ENCODE data around the gene ATXN2.

The ATXN2 gene

GRCh38 chr12:111440631-111441030 is 158.5 kb downstream of the ATXN2 start:
- no peak overlapping the region for H3K27ac ChIP-seq
- TF ChIP-seq, protein P1, sequence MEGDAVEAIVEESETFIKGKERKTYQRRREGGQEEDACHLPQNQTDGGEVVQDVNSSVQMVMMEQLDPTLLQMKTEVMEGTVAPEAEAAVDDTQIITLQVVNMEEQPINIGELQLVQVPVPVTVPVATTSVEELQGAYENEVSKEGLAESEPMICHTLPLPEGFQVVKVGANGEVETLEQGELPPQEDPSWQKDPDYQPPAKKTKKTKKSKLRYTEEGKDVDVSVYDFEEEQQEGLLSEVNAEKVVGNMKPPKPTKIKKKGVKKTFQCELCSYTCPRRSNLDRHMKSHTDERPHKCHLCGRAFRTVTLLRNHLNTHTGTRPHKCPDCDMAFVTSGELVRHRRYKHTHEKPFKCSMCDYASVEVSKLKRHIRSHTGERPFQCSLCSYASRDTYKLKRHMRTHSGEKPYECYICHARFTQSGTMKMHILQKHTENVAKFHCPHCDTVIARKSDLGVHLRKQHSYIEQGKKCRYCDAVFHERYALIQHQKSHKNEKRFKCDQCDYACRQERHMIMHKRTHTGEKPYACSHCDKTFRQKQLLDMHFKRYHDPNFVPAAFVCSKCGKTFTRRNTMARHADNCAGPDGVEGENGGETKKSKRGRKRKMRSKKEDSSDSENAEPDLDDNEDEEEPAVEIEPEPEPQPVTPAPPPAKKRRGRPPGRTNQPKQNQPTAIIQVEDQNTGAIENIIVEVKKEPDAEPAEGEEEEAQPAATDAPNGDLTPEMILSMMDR (IDR thresholded peaks at IDR 0.05) = no peak
- no peak for TF ChIP-seq ZFX (IDR thresholded peaks at IDR 0.05; ENCODE audit: borderline replicate concordance)

DNA sequence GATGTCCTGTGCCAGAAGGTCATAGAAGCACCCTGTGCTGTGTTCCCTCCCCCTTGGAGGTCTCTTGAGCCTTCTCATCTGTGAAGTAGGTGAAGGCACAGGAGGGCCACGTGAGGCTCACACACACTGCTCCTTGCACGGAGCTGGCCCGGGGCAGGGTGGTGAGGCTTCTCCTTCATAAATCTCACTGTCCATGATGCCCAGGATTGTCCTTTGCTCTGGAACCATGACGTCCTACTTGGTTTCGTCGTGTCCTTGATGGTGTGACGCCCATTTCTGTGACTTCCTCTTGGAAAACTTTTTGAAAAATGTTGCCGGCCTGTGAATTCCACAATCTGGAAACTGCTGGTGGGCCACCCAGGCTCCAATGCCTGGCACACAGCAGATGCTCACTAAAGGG is 159.0 kb downstream of the ATXN2 start:
- TF ChIP-seq, protein P1 (IDR thresholded peaks at IDR 0.05) = no peak
- no peak for TF ChIP-seq ZFX (IDR thresholded peaks at IDR 0.05; ENCODE audit: borderline replicate concordance)

DNA sequence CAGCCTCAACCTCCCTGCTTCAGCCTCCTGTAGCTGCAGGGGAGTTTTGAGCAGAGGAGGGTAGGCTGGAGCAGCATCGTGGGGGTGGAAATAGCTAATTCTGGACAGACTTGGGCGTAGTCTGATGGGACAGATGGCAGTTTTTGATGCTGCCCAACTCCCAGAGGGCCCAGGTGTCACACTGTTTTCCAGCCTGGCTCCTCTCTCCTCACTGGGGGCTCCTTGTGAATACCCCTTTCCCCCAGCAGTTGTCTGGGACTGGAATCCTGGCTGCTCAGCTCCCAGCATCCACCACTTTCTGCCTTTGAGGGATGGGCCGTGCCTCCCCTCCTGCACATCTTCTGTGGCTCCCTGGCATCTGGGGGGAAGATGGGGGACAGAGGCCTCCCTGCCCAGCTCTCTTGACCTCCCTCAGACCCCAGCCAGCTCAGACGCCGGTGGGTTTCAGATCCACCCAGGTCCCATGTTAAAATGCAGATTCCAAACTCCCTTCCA is 159.4 kb downstream of the ATXN2 start:
- TF ChIP-seq, protein P1 (IDR thresholded peaks at IDR 0.05) = no peak
- TF ChIP-seq ZFX (IDR thresholded peaks at IDR 0.05; ENCODE audit: borderline replicate concordance) = no peak
- H3K27ac ChIP-seq = no peak overlapping the region

More for the DNA sequence above, 159.0 kb downstream of the ATXN2 start:
- H3K27ac ChIP-seq = no peak overlapping the region

GRCh38 chr12:111438481-111438880 is 160.6 kb downstream of the ATXN2 start:
- TF ChIP-seq, protein P1 (IDR thresholded peaks at IDR 0.05) = no peak
- TF ChIP-seq ZFX (IDR thresholded peaks at IDR 0.05; ENCODE audit: borderline replicate concordance) = no peak
- H3K27ac ChIP-seq = no peak overlapping the region

GRCh38 chr12:111437816-111438454 is 161.2 kb downstream of the ATXN2 start:
- TF ChIP-seq, protein P1 (IDR thresholded peaks at IDR 0.05) = no peak
- TF ChIP-seq ZFX (IDR thresholded peaks at IDR 0.05; ENCODE audit: borderline replicate concordance) = no peak
- H3K27ac ChIP-seq = no peak overlapping the region

DNA sequence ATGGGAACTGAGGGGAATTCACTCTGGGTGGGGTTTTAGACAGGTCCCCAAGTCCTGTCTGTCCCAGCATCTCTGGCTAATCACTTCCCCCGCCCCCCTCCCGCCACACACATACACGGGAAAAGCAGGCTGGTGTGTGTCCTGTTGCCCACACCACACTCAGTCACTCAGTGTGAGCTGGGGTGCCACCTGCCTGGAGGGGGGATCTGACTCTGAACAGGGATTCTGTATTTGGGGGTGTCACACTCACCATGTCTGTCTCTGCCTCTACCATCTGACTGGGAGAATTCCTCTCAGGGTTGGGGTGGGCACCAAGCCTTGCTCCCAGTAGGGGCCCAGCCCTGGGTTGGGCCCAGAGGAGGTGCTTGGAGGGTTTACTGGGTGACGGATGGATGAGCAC is 162.3 kb downstream of the ATXN2 start:
- no peak for TF ChIP-seq ZFX (IDR thresholded peaks at IDR 0.05; ENCODE audit: borderline replicate concordance)
- TF ChIP-seq, protein P1 (IDR thresholded peaks at IDR 0.05) = no peak
- no peak overlapping the region for H3K27ac ChIP-seq

- no peak for TF ChIP-seq ZFX (IDR thresholded peaks at IDR 0.05; ENCODE audit: borderline replicate concordance)
- TF ChIP-seq, protein P1 (IDR thresholded peaks at IDR 0.05) = no peak
- no peak overlapping the region for H3K27ac ChIP-seq
Observed at GRCh38 chr12:111436266-111436665, 162.8 kb downstream of the ATXN2 start.
